ACC112 (cell line): ENCODE measurements around the gene ANXA2.

ENCODE experiments used
- H2AFZ ChIP-seq: fragments of 200-600 bp; sonication (generic); one replicate; pipeline ENCODE4 v1.6.0; 2017; ENCODE audit warnings: antibody characterized with exemption, low read length; ENCODE audit not compliant: unreplicated experiment
- H3K27ac ChIP-seq: fragments of 200-600 bp; sonication (generic); 2 replicates; pipeline ENCODE4 v1.5.1; 2014; ENCODE audit warnings: low read depth, mild to moderate bottlenecking, antibody characterized with exemption, low read length, moderate library complexity
- H3K27me3 ChIP-seq: fragments of 200-600 bp; sonication (generic); 2 replicates; pipeline ENCODE4 v1.6.1; 2014; ENCODE audit warnings: mild to moderate bottlenecking, antibody characterized with exemption, low read length, moderate library complexity, mixed read lengths; ENCODE audit not compliant: insufficient read depth
- H3K36me3 ChIP-seq: fragments of 200-600 bp; sonication (generic); 2 replicates; pipeline ENCODE4 v1.6.1; 2016; ENCODE audit warnings: mild to moderate bottlenecking, antibody characterized with exemption, low read length, moderate library complexity, mixed read lengths; ENCODE audit not compliant: insufficient read depth
- H3K4me1 ChIP-seq: fragments of 200-600 bp; sonication (generic); one replicate; pipeline ENCODE4 v1.6.1; 2016; ENCODE audit warnings: low read length, mixed read lengths; ENCODE audit not compliant: insufficient read depth, unreplicated experiment, control insufficient read depth
- H3K4me3 ChIP-seq: fragments of 200-600 bp; sonication (generic); 2 replicates; pipeline ENCODE4 v1.5.1; 2014; ENCODE audit warnings: mild to moderate bottlenecking, low read depth, low read length
- H3K79me2 ChIP-seq: fragments of 200-600 bp; sonication (generic); one replicate; pipeline ENCODE4 v1.6.0; 2016; ENCODE audit warnings: low read length; ENCODE audit not compliant: control insufficient read depth, unreplicated experiment, insufficient read depth

ANXA2 gene

GRCh38 chr15:60397772-60398445 is at the start of gene ANXA2:
ANXA2 (minus strand) TSS chr15:60397986; CDS start chr15:60386075, 11,911 bp downstream.
- Histone ChIP-seq H3K27me3 (no peaks in the 10 kb centered on the region), H2AFZ (no peak within 1 kb of the TSS), H3K4me3 (peak within 1 kb of the TSS; percentile 95), H3K4me1 (peaks cover 59% of the 10 kb centered on the region), H3K79me2 (peaks cover 55% of the 10 kb centered on the region), H3K36me3 (peaks cover 34% of the 10 kb centered on the region), H3K27ac (peak within 1 kb of the TSS; percentile 98)

DNA sequence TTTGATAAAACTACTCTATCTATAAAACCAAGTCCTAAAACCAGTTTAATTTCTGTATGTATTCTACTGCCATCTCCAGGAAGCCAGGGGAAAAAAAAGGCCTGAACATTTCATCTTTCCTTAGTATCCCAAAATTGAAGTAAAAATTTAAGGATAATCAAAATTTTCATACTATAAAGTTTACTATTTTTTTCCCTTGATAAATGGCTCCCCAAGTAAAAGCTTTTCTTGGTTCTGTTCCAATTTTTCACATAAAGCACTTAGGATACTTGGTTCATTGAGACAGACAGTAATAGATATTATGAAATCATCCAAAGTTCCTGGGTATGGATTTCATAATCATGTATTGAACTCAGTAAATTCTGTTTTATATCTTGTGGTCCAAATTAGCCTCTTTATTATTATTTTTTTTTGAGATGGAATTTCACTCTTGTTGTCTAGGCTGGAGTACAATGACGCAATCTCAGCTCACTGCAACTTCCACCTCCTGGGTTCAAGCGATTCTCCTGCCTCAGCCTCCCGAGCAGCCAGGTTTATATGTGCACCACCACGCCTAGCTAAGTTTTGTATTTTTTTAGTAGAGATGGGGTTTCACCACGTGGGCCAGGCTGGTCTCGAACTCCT is 46.6 kb upstream of the ANXA2 start:
- Histone ChIP-seq H3K4me3 (no peak overlapping the region), H3K27ac (peak overlapping the region; percentile 12; the same call in 1 of the 2 replicates), H2AFZ (no peak overlapping the region), H3K79me2 (peaks cover 9% of the 10 kb centered on the region), H3K27me3 (no peaks in the 10 kb centered on the region), H3K36me3 (peaks cover 5% of the 10 kb centered on the region; the same call in 1 of the 2 replicates), H3K4me1 (peaks cover 29% of the 10 kb centered on the region)

DNA sequence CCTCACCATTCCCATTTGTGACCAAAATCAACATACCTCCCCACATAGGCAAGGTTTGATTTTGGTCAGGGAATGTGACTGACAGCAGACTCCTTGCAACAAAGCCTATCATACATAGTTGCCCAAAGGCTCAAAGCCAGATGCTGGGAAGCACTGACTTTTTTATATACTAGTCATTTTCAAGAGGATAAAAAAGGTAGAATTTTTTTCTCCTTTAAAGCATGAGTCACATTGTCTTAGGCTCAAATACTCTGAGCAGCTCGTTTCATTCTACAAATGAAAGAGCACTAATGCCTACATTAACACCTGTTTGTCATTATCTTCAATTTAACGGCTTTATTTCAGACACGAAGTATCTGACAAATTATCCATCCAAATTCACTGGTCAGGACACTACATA is 45.0 kb upstream of the ANXA2 start:
- Histone ChIP-seq H3K4me1 (peaks cover 29% of the 10 kb centered on the region), H3K4me3 (peak overlapping the region; percentile 20; the same call in 1 of the 2 replicates), H3K79me2 (peaks cover 9% of the 10 kb centered on the region), H3K27me3 (no peaks in the 10 kb centered on the region), H2AFZ (no peak overlapping the region), H3K36me3 (no peaks in the 10 kb centered on the region), H3K27ac (peak overlapping the region; percentile 14; the same call in 1 of the 2 replicates)

GRCh38 chr15:60442031-60442650 is 44.4 kb upstream of the ANXA2 start:
- Histone ChIP-seq H3K27ac (no peak overlapping the region), H3K4me1 (peaks cover 29% of the 10 kb centered on the region), H2AFZ (no peak overlapping the region), H3K27me3 (no peaks in the 10 kb centered on the region), H3K36me3 (no peaks in the 10 kb centered on the region), H3K79me2 (peaks cover 9% of the 10 kb centered on the region), H3K4me3 (no peak overlapping the region)

- peaks cover 9% of the 10 kb centered on the region for H3K79me2 ChIP-seq
- no peaks in the 10 kb centered on the region for H3K27me3 ChIP-seq
Measured at GRCh38 chr15:60441331-60441730, 43.5 kb upstream of the ANXA2 start.

GRCh38 chr15:60438646-60439045 is 40.9 kb upstream of the ANXA2 start:
- H3K27ac ChIP-seq, result no peak overlapping the region
- no peaks in the 10 kb centered on the region for H3K27me3 ChIP-seq
- H3K79me2 ChIP-seq, result peaks cover 6% of the 10 kb centered on the region
- H3K36me3 ChIP-seq, result peaks cover 3% of the 10 kb centered on the region; the same call in 1 of the 2 replicates
- no peak overlapping the region for H2AFZ ChIP-seq
- no peak overlapping the region for H3K4me3 ChIP-seq
- peaks cover 18% of the 10 kb centered on the region for H3K4me1 ChIP-seq

More at GRCh38 chr15:60441331-60441730, 43.5 kb upstream of the ANXA2 start:
- no peak overlapping the region for H2AFZ ChIP-seq
- no peak overlapping the region for H3K27ac ChIP-seq
- peaks cover 29% of the 10 kb centered on the region for H3K4me1 ChIP-seq
- no peak overlapping the region for H3K4me3 ChIP-seq
- no peaks in the 10 kb centered on the region for H3K36me3 ChIP-seq

DNA sequence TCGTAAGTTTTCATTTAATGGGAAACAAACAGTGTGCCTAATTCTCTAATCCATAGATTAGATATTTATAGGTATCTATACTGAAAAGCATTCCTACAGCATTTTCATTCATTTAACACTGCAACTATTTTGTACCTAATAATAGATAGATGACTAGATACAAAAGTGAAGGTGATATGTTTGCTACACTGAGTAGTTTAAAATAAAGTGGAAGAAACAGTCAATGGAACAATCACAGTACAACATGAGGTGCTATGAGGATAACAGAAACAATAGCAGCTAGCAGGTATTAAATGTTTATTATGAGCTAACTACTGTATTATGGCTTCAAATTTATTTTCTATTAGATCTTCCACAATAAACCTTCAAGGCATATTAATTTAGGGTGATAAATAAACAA is 31.1 kb upstream of the ANXA2 start:
- peaks cover 4% of the 10 kb centered on the region for H3K79me2 ChIP-seq
- H3K27ac ChIP-seq, result no peak overlapping the region
- no peaks in the 10 kb centered on the region for H3K27me3 ChIP-seq
- H3K4me1 ChIP-seq, result peaks cover 24% of the 10 kb centered on the region
- no peak overlapping the region for H3K4me3 ChIP-seq
- H3K36me3 ChIP-seq, result no peaks in the 10 kb centered on the region; the same call in 1 of the 2 replicates
- no peak overlapping the region for H2AFZ ChIP-seq

DNA sequence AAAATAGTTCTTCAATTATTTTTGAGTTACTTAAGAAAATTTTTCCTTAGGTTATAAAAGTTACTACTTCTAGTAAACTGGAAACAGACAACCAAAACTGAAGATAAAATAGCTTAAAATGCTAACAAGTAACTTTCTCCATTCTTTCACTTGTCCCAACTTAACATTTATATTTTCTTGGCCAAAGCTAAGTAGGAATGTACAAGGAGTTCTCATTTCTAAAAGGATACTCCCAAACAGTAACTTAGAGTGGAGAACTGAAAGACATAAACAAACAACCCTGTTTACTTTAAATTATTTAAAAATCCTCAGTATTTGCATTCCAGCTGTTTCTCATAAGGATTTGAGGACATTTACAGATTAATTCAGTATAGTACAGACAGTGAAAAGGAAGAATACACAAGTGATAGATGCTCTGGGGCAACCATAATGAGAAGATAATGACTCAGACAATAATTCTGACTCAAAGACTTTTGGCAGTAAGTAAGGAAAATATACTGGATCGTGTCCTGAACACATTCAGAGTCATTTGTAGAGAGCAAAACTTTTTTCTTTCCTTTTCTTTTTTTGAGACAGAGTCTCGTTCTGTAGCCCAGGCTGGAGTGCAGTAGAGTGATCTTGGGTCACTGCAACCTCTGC is 29.2 kb upstream of the ANXA2 start:
- H3K36me3 ChIP-seq, result no peaks in the 10 kb centered on the region; the same call in 1 of the 2 replicates
- no peak overlapping the region for H2AFZ ChIP-seq
- no peaks in the 10 kb centered on the region for H3K27me3 ChIP-seq
- H3K27ac ChIP-seq, result peak overlapping the region; percentile 63
- H3K4me1 ChIP-seq, result peaks cover 43% of the 10 kb centered on the region
- peaks cover 4% of the 10 kb centered on the region for H3K79me2 ChIP-seq
- H3K4me3 ChIP-seq, result peak overlapping the region; percentile 42; the same call in 1 of the 2 replicates

- peaks cover 56% of the 10 kb centered on the region for H3K4me1 ChIP-seq
- H3K79me2 ChIP-seq, result peaks cover 4% of the 10 kb centered on the region
- no peaks in the 10 kb centered on the region for H3K27me3 ChIP-seq
- no peak overlapping the region for H3K27ac ChIP-seq
- no peak overlapping the region for H3K4me3 ChIP-seq
- no peaks in the 10 kb centered on the region; the same call in 1 of the 2 replicates for H3K36me3 ChIP-seq
- no peak overlapping the region for H2AFZ ChIP-seq
Measured at GRCh38 chr15:60425461-60425860, 27.7 kb upstream of the ANXA2 start.

DNA sequence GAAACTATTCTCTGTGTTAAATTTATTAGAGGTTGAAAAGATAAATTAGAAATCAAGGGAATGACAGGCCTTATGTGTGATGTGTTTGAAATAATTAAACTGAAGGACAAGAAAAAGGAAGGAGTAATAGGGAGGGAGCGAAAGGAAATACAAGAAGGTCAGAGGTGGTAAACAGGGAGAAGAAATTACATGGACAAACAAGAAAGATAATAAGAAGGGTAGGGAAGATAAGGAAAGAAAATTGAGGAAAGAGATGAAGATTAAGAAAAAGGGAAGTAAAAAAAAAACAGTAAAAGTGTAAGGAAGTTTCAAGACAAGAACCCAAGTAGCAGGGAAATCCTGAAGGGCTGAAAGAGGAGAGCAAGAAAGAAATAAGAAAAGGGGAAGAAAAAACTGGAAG is 26.2 kb upstream of the ANXA2 start:
- peaks cover 4% of the 10 kb centered on the region for H3K79me2 ChIP-seq
- no peaks in the 10 kb centered on the region for H3K27me3 ChIP-seq
- H2AFZ ChIP-seq, result no peak overlapping the region
- no peaks in the 10 kb centered on the region; the same call in 1 of the 2 replicates for H3K36me3 ChIP-seq
- peaks cover 68% of the 10 kb centered on the region for H3K4me1 ChIP-seq
- H3K27ac ChIP-seq, result peak overlapping the region; percentile 96
- peak overlapping the region; percentile 44 for H3K4me3 ChIP-seq
